ENCODE results near the gene C10orf71. TPM values are rescaled to one million over a fixed set of nuclear protein-coding genes. Genes with fewer than 3 reads are reported as not detected.

C10orf71 gene
- total RNA-seq, 2 donors from 2014 or later = 0.14 TPM; not detected in 1

- no peak overlapping the region for H3K4me3 ChIP-seq
- no peaks in the 10 kb centered on the region for H3K4me1 ChIP-seq (ENCODE audit: control insufficient read depth in 1 of 2, low read depth in 2 of 2)
- H3K9me3 ChIP-seq = no peaks in the 10 kb centered on the region
- H3K27ac ChIP-seq = no peak overlapping the region
- H3K36me3 ChIP-seq = no peaks in the 10 kb centered on the region
- no peak for ATAC-seq (ENCODE audit: insufficient number of reproducible peaks, low FRiP score, low read depth)
- H3K27me3 ChIP-seq (replicated peaks; ENCODE audit: insufficient read depth) = no peaks in the 10 kb centered on the region
- no peak for TF ChIP-seq CTCF (IDR thresholded peaks at IDR 0.05)
- no peak for DNase-seq (ENCODE audit: low spot score)
Measured at GRCh38 chr10:49254556-49255318, 44.2 kb upstream of the C10orf71 start.

- Histone ChIP-seq H3K36me3 (no peaks in the 10 kb centered on the region), H3K4me3 (no peak overlapping the region), H3K4me1 (ENCODE audit: control insufficient read depth in 1 of 2, low read depth in 2 of 2) (no peaks in the 10 kb centered on the region), H3K27ac (no peak overlapping the region), H3K9me3 (no peaks in the 10 kb centered on the region), H3K27me3 (replicated peaks; ENCODE audit: insufficient read depth) (no peaks in the 10 kb centered on the region)
- DNase-seq (ENCODE audit: low spot score) (no peak), ATAC-seq (ENCODE audit: insufficient number of reproducible peaks, low FRiP score, low read depth) (no peak)
- TF ChIP-seq CTCF (IDR thresholded peaks at IDR 0.05) = no peak
Measured at GRCh38 chr10:49255883-49256282, 43.1 kb upstream of the C10orf71 start.

GRCh38 chr10:49257154-49257553 lies 41.8 kb upstream of the C10orf71 start:
- Histone ChIP-seq H3K9me3 (no peaks in the 10 kb centered on the region), H3K27ac (no peak overlapping the region), H3K4me3 (no peak overlapping the region), H3K36me3 (no peaks in the 10 kb centered on the region), H3K27me3 (replicated peaks; ENCODE audit: insufficient read depth) (no peaks in the 10 kb centered on the region), H3K4me1 (ENCODE audit: control insufficient read depth in 1 of 2, low read depth in 2 of 2) (no peaks in the 10 kb centered on the region)
- no peak for TF ChIP-seq CTCF (IDR thresholded peaks at IDR 0.05)
- no peak for ATAC-seq (ENCODE audit: insufficient number of reproducible peaks, low FRiP score, low read depth)
- DNase-seq (ENCODE audit: low spot score) = no peak

- Histone ChIP-seq H3K9me3 (no peaks in the 10 kb centered on the region), H3K36me3 (no peaks in the 10 kb centered on the region), H3K27me3 (replicated peaks; ENCODE audit: insufficient read depth) (no peaks in the 10 kb centered on the region), H3K4me1 (ENCODE audit: control insufficient read depth in 1 of 2, low read depth in 2 of 2) (no peaks in the 10 kb centered on the region), H3K27ac (no peak overlapping the region), H3K4me3 (no peak overlapping the region)
- DNase-seq (ENCODE audit: low spot score) (no peak), ATAC-seq (ENCODE audit: insufficient number of reproducible peaks, low FRiP score, low read depth) (no peak)
- no peak for TF ChIP-seq CTCF (IDR thresholded peaks at IDR 0.05)
Measured at GRCh38 chr10:49257626-49258349, 41.2 kb upstream of the C10orf71 start.

GRCh38 chr10:49258350-49258683 lies 40.7 kb upstream of the C10orf71 start:
- Histone ChIP-seq H3K27ac (no peak overlapping the region), H3K27me3 (replicated peaks; ENCODE audit: insufficient read depth) (no peaks in the 10 kb centered on the region), H3K36me3 (no peaks in the 10 kb centered on the region), H3K9me3 (no peaks in the 10 kb centered on the region), H3K4me3 (no peak overlapping the region), H3K4me1 (ENCODE audit: control insufficient read depth in 1 of 2, low read depth in 2 of 2) (no peaks in the 10 kb centered on the region)
- DNase-seq (ENCODE audit: low spot score) = no peak
- ATAC-seq (ENCODE audit: insufficient number of reproducible peaks, low FRiP score, low read depth) = no peak
- TF ChIP-seq CTCF (IDR thresholded peaks at IDR 0.05) = no peak

All from thoracic aorta (tissue), 2 donors.